ENCODE data around the gene DTX2.
"Not testable (repeated sequence)": the region's sequence is repeated elsewhere in the genome, so short reads cannot be mapped to it uniquely, and the experiment has no call there.

Gene DTX2

DNA sequence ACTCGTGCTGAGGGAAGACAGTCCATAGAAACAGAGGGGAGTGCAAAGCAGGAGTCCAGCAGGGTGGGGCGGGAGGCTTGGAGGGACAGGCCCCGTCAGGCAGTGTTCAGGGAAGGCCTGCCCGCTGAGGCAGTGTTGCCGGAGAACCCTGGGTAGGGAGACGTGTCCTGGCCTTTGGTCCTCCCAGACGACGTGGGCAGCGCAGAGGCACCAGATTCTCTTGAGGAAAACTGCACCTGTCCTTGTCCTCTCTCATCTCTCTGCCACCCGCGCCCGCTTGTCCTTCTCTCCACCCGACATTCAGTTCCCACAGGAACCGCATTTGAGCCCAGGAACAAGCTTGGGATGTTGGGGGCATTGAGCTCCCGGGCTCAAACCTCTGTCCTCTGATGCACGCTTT lies 34.2 kb downstream of the DTX2 start:
- DNase-seq = not testable (repeated sequence)

DNA sequence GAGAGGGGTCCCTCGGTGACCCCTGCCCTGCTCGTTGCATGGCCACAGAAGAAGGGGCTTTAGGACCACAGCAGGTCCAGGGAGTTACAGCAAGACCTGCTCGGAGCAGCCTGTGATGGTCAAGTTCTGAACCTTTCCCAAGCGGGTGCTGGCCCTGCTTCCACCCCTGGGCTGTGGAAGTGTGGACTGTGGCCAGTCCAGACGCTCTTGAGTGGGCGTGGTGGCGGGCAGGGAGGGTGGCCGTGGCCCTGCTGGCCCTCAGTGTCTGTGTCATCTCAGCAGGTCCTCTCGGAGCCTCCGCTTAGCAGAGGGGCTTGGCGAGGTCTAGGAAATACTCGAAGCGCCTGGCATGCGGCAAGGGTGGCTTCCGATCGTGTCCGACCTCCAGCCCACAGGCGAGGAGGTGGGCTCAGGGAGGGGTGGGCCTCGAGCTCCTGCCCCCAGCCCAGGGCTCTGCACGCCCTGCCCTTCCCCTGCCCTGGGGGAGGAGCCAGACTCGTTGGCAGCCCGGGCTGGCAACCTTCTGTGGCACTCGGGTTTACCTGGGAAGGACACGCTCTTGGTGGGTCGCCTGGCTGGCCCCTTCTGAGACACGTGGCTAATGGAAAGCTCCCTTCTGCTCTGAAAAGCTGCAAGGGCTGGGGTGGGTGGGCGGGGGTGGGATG lies 36.5 kb downstream of the DTX2 start:
- DNase-seq = not testable (repeated sequence)

DNA sequence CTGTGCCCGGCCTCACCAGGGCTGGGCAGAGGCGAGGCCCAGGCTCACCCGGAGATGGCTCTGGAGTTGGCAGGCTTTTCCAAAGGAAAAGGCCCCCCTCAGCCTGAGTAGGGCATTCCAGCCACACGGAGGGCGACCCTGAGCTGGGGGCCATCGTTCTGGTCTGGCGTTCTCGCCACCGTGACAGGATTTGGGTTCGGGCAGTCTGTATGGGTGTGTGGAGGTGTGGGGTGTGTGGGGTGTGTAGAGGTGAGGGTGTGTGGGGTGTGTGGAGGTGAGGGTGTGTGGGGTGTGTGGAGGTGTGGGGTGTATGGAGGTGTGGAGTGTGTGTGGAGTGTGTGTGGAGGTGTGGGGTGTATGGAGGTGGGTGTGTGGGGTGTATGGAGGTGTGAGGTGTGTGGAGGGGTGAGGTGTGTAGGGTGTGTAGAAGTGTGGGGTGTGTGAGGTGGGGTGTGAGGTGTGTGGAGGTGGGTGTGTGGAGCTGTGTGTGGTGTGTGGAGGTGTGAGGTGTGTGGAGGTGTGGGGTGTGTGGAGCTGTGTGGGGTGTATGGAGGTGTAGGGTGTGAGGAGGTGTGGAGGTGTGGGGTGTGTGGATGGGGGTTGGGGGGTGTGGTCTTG lies 37.2 kb downstream of the DTX2 start:
- DNase-seq = not testable (repeated sequence)

DNA sequence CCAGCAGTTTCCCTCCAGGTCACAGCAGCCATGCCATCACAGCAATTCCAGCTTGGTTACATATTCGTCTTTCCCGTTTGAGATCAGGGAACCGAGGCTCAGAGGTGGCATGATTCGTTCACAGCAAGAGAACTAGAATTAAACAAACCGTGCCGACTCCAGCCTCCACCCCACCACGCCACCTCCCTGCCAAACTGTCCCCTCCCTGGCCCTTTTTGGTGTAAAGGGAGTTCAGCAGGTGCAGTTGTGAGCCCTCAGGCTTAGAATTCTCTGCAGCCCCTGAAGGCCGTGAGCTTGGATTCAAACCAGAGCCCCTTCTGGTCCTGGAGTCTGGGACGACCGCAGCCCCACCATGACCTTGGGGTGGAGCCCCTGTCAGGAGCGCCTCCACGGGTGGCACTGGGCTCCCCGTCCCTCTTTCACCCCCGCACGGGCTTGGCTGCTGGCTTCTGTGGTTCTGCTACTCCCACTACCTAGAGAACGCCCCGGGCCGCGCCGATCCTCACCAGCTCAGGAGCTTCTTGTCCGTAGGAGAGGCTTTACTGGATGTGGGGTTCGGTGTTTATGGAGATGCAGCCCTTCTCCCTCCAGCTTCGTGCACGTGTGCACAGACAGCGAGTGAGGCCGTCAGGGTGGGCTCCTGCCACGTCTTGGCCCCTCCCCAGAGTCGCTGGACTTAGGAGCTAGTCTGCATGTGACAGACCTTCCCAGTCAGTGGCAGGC lies 37.9 kb downstream of the DTX2 start:
- DNase-seq = not testable (repeated sequence)

DNA sequence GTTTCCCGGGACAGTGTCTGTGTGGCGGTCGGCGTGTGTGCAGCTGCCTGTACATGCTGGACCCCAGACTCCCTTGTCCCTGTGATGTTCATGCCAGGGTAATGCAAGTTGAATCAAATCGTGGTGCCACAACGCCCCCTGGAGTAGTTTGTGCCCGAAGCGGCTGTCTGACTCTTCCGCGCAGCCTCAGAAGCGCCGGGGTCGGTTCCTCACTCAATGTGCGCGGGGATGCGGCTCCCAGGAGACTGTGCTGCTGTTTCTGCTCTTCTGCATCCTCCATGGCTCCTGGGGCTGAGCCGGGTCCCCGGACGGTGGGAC lies 38.4 kb downstream of the DTX2 start:
- not testable (repeated sequence) for DNase-seq

DNA sequence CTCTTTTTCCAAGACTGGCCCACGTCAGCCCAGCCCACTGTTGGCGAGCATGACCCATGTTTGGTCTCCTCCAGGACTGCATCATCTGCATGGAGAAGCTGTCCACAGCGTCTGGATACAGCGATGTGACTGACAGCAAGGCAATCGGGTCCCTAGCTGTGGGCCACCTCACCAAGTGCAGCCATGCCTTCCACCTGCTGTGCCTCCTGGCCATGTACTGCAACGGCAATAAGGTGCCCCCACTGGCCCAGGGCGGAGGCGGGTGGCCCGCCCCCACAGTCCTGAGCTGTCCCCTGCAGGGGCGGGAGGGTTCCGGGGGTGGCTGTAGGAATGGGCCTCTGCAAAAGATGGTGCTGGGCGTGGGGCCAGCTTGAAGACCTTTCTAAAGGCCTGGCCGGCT lies 40.7 kb downstream of the DTX2 start:
- DNase-seq = not testable (repeated sequence)

DNA sequence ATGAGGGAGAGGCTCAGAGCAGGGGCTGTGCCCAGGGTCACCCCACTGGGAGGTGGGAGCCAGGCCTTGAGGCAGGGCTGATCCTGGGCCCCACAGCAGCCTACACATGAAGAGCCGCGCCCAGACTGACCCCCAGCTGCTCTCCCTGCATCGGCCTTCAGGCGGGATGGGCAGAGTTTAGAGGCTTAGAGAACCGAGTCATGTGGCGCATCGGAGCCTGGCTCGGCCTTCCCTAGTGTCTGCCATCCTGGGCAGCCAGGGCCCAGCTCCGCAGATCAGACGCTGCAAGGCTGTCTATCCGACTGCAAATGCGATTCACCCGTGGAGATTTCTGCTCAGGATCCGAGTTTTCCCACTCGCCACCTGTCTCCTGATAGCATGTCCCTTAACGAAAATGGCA lies 41.3 kb downstream of the DTX2 start:
- not testable (repeated sequence) for DNase-seq

DNA sequence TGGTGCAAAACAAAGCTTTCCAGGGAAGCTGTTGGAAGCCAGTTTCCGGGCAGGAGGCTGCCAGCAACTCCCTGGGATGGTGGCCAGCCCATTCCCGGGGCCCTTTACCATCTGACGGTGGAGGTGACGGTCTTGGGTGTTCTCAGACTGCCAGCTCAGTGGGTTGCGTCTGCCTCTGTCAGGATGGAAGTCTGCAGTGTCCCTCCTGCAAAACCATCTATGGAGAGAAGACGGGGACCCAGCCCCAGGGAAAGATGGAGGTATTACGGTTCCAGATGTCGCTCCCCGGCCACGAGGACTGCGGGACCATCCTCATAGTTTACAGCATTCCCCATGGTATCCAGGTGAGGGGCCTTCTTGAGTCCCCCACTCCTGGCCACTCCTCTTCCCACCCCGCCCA lies 41.7 kb downstream of the DTX2 start:
- DNase-seq = not testable (repeated sequence)

DNA sequence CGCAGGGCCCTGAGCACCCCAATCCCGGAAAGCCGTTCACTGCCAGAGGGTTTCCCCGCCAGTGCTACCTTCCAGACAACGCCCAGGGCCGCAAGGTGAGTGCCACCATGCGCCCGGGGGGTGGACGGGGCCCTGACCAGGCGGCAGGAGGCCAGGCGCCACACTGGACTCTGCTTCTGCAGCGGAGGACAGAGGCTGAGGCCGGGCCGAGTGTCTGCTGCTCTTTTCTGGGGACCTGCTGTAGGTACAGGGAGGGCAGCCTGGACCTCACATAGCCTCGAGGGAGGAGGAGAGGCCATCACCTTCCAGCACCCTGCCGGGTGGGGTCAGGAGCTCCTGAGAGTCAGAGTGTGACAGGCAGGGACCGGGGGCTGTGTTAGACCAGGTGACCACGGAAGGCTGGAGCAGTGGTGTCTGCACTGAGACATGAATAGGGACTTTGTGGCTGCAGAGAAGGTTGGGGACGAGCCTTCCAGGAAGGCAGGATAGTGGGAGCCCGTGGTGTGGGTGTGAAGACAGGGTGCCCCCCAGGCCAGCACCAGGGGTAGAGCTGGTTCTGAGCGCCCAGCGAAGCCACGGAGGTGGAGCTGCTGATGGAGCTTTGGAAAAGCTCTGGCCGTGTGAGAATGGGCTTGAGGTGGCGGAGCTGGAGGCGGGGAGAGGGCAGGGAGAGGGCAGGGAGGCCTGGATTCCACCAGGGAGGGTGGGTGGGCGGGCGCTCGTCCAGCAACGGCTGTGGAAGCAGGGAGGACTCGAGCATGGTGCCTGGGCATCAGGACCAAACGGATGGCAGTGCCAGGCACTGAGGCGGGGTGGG lies 43.0 kb downstream of the DTX2 start:
- DNase-seq = not testable (repeated sequence)

DNA sequence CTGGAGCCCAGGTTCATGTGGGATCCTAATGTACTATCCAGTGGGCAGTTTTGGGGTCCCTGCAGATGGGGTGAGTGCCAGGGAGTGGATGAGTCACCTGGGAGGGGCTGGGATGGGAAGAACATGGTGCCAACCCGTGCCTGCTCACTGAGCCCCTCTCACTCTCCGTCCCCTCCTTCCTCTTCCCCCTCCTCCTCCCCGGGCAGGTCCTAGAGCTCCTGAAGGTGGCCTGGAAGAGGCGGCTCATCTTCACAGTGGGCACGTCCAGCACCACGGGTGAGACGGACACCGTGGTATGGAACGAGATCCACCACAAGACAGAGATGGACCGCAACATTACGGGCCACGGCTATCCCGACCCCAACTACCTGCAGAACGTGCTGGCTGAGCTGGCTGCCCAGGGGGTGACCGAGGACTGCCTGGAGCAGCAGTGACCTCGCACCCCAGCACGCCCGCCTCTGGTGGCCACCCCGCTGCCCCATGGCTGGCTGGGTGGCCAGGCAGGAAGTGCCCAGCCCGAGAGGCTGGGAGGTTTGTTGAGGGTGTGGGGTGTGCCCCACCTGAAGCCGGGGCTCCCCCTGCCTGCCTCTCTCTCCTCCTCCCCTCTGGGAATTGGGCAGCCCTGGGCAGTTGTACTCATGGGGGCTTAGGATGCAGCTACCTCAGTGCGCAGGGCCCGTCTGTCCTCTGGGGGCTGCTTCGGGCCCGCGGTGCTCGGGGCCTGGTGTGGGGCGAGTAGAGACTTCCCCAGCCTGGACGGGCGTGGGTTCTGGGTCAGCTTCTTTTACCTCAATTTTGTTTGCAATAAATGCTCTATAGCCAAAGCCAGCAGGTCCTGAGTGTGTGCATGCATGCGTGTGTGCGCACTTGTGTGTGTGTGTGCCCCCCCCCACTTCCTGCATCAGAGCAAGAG lies 43.9 kb downstream of the DTX2 start:
- no peak for DNase-seq

DNA sequence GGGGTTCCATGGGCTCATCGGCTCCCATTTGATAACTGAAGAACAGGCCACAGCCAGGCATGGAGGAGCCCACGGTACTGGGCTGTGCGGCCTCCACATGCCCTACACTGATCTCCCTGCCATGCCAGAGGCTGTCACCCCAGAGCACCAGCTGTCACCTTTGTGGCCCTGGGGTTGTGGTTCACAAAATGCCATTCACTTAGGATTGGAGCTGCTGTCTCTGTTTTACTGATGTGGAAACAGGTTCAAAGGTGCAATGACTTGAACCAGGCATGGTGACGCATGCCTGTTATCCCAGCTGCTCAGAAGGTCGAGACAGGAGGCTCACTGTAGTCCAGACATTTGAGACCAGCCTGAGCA lies 44.6 kb downstream of the DTX2 start:
- DNase-seq = no peak

DNA sequence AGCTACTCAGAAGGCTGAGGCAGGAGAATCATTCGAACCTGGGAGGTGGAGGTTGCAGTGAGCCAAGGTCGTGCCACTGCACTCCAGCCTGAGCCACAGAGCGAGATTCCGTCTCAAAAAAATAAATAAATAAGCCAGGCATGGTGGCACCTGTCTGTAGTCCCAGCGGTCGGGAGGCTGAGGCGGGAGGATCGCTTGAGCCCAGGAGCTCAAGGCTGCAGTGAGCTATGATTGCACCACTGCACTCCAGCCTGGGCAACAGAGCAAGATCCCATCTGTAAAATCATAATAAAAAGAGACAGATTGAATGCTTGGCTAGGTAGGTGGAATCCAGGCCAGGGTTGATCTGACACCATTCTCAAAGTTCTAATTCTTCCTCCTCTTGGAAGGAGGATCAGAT lies 45.1 kb downstream of the DTX2 start:
- not testable (repeated sequence) for DNase-seq

DNA sequence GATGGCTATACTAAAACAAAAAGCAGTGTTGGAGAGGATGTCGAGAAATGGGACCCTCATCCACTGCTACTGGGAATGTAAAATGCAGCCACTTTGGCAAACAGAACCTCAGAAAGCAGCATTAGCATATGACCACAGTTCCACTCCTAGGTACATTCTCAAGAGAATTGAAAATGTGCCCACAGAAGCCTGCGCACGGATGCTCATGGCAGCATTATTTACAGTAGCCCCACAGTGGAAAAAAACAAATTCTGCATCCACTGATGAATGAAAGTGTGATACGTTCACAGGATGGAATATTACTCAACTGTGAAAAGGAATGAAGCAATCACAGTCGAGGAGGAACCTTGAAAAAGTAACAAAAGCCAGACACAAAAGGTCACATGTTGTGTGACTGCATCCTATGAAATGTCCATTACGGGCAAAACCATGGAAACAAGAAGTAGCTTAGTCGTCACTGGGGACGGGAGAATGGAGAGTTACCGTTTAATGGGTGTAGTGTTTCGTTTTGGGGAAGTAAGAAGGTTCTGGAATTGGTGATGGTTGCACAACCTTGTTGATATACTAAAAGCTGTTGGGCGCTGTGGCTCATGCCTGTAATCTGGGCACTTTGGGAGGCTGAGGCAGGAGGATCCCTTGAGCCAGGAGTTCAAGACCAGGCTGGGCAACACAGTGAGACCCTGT lies 46.4 kb downstream of the DTX2 start:
- DNase-seq = peak; percentile 90 to 98 (median 96)

DNA sequence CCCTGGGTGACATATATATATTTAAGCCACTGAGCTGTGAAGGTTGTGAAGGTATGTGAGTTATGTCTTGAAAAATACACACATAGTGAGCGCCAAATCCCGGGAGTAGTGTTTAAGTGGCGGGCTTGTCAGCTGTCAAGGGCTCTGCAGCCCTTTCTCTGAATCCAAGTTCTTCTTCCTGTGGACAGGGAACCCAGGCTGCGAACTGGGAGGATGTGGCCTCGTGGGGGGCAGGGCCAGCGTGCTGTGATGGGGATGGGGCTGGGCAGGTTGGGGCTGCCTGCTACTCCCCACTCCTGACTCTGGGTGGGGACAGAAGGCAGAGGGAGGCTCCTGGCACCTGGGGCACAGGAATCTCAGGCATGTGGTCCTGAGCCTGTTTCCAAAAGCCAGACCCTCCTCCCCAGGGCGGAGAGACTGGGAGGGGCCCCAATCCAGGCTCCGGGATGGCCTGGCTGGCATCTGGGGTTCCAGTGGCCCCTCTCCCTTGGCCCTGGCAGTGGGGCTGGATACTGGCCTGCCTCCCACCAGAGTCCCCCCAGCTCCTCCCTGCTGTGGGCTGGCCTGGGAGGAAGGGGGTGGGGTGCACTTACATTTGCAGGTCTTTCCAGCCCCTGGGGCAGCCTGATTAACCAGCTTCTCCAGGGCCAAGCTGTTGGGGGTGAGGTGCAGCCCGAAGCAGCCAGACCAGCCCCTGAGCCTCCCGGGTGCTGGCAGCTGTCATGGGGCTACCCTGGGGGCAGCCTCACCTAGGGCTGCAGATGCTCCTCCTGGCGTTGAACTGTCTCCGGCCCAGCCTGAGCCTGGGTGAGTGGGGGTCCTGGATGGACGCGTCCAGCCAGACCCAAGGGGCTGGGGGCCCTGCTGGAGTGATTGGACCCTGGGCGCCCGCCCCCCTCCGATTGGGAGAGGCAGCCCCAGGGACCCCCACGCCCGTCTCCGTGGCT lies 48.7 kb downstream of the DTX2 start, which contains the start of gene UPK3B:
UPK3B (plus strand) TSS at position 622 of the 947 bp plus-strand sequence; CDS start at position 723, 101 bp downstream.
- DNase-seq = no peak

DNA sequence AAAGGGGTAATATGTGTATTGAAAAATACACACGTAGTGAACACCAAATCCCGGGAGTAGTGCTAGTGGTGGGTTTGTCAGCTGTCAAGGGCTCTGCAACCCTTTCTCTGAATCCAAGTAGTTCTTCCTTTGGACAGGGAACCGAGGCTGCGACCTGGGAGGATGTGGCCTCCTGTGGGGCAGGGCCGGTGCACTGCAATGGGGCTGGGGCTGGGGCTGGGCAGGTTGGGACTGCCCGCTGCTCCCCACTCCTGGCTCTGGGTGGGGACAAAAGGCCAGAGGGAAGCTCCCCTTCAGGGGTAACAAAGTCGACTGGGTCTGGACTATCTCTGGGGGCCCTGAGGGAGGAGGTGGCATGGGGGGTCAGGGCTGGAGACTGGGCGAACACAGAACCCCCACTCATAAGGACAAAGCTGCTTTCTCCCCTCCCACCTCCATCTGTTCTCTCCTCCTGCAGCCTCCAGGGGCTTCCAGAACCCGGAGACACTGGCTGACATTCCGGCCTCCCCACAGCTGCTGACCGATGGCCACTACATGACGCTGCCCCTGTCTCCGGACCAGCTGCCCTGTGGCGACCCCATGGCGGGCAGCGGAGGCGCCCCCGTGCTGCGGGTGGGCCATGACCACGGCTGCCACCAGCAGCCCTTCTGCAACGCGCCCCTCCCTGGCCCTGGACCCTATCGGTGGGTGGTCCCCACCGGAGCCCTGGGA lies 49.8 kb downstream of the DTX2 start:
- not testable (repeated sequence) for DNase-seq

DNA sequence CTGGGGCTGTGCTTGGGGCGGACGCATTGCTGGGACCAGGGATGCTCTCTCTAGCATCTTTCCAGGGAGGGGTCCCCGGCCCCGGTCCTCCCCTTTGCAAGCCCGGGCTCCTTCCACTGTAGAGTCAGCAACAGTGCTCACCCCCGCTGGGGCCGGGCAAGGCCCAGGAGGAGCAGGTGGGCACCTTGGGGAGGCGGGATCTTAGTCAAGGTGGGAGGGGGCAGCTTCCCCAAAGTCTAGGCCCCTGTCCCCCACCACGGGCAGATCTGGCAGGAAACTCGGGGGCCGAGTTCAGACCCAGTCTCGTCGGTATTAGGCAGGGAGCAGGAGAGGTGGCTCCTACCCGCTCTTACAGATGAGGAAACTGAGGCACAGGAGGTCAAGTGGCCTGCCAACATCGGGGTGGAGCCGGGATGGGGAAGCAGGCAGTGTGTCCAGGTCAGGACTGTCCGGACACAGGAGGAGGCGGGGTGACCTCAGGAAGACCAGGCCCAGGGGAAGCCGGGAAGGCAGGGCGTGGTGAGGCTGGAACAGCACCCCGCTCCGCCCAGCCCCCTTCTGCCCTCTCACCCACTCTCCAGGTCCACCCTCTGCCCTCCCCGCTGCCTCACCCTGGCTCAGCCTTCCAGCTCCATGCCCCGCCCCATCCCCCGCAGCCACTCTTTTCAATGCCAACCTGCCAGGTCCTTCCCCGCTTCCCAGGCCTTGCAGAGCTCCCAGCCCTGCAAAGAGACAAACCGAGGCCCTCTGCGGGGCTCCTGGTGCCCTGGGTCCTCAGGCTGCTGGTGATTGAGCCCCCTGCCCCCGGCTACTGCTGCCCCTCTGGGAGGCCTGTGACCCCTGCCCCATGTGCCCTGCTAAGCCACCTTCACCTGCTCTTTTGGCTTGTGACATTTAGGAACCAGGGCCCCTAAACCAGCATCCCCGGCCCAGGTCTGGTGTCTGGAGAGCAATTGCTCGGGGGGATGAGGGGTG lies 50.7 kb downstream of the DTX2 start:
- DNase-seq = not testable (repeated sequence)

DNA sequence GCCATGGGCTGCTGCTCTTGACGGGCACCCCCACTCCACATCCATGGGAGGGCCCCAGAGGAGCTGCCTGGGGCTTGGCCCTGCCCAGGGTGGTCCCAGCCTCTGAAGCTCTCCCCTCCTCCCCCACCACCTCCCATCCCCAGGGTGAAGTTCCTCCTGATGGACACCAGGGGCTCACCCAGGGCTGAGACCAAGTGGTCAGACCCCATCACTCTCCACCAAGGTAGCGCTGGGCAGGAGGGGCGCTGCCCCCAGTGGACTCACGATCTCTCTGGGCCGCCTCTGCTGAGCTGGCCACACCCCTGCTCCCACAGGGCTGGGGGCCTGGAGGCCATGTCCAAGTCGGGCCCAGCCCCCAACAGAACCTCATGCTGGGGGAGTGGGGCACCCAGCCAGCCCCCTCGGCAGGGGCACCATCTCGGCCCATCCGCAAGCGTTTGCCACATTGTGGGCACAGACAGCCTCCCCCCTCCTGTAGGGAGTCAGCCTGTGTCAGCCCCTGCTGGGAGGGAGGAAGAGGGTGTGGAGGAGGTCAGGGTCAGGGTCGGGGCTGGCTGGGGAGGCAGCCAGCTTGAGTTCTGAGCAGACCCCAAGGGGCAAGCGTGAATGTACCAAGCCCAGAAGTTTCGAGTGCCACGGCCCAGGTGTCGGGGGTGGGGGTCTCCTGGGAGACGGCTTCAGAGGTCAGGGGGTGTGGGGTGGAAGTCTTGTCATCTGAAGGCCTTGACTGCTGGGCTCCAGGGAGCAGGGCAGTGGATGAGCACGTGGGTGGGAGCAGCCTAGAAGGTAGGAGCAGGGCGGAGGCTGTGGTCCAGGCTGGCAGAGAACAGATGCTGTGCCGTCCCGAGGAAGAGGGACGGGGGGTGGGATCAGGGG lies 51.7 kb downstream of the DTX2 start:
- peak in 2 of 3 donors; percentile 7 to 17 for DNase-seq

All from suppressor macrophage treated with lipopolysaccharide for 1 hour (primary cell).